HepG2 (cell line): ENCODE data around the gene APOBEC3C. TPM values are rescaled to one million over a fixed set of nuclear protein-coding genes. Genes with fewer than 3 reads are reported as not detected.

Experiments
- ELF1 ChIP-seq: sonication (generic); formaldehyde crosslinking; IDR thresholded peaks from 2 replicates; pipeline ENCODE4 v1.4.0; 2020; ENCODE audit warnings: missing genetic modification reagents
- HDAC1 ChIP-seq: sonication (generic); formaldehyde crosslinking; IDR thresholded peaks from 2 replicates; pipeline ENCODE4 v1.5.1; 2020; ENCODE audit warnings: mild to moderate bottlenecking, missing genetic modification reagents
- JUN ChIP-seq: sonication (generic); formaldehyde crosslinking; IDR thresholded peaks from 2 replicates; pipeline ENCODE4 v1.4.0; 2020; ENCODE audit warnings: mild to moderate bottlenecking, missing genetic modification reagents
- JUND ChIP-seq: sonication (generic); formaldehyde crosslinking; IDR thresholded peaks from 2 replicates; pipeline ENCODE4 v1.8.0; 2022; ENCODE audit warnings: mild to moderate bottlenecking, missing genetic modification reagents
- KDM5B ChIP-seq: sonication (generic); formaldehyde crosslinking; IDR thresholded peaks from 2 replicates; pipeline ENCODE4 v1.4.0; 2020; ENCODE audit warnings: missing genetic modification reagents, mild to moderate bottlenecking, borderline replicate concordance
- NBN ChIP-seq: fragments of 450-650 bp; conservative IDR thresholded peaks from 2 replicates; pipeline ENCODE4 v1.6.1; 2017
- RXRB ChIP-seq: IDR thresholded peaks from 2 replicates; pipeline ENCODE4 v1.6.1; 2016; ENCODE audit warnings: borderline replicate concordance, missing genetic modification reagents, missing compliant biosample characterization
- SIN3B ChIP-seq: fragments of 150-350 bp; IDR thresholded peaks from 2 replicates; pipeline ENCODE4 v1.6.1; 2014; ENCODE audit warnings: low read length
- ZFX ChIP-seq: sonication (generic); formaldehyde crosslinking; IDR thresholded peaks from 2 replicates; pipeline ENCODE4 v1.4.0; 2020; ENCODE audit warnings: mild to moderate bottlenecking, low read depth, missing genetic modification reagents, moderate library complexity
- ZMYM3 ChIP-seq: sonication (generic); formaldehyde crosslinking; IDR thresholded peaks from 2 replicates; pipeline ENCODE4 v1.5.1; 2020; ENCODE audit warnings: mild to moderate bottlenecking, missing genetic modification reagents
- ZNF343 ChIP-seq: sonication (generic); formaldehyde crosslinking; IDR thresholded peaks from 2 replicates; pipeline ENCODE4 v1.4.0; 2020; ENCODE audit warnings: mild to moderate bottlenecking, missing genetic modification reagents
- ZNF543 ChIP-seq: sonication (generic); formaldehyde crosslinking; IDR thresholded peaks from 2 replicates; pipeline ENCODE4 v1.4.0; 2020; ENCODE audit warnings: mild to moderate bottlenecking, missing genetic modification reagents
- ZNF724P ChIP-seq: sonication (generic); formaldehyde crosslinking; IDR thresholded peaks from 2 replicates; pipeline ENCODE4 v1.8.0; 2022; ENCODE audit warnings: missing genetic modification reagents, borderline replicate concordance
- polyA plus RNA-seq, 8 experiments: library from polyadenylated mRNA; depleted of rRNA in 3 of 8; stranded (reverse) in 7 of 8; unstranded in 1 of 8; fragments of >200 nt; fragmentation: Illumina TruSeq in 4 of 8; extraction: Trizol in 4 of 8; gene quantifications; 2 replicates each; pipeline versions ENCODE4 v1.2.1 to v1.2.3, GENCODE V29; 2011 to 2016; ENCODE audit warnings: low read depth in 4 of 8, missing spikeins in 1 of 8, mixed read lengths in 1 of 8; ENCODE audit not compliant: insufficient read depth in 1 of 8
- total RNA-seq, 5 experiments: library from RNA; depleted of rRNA; stranded (reverse); fragments of >200 nt; fragmentation: Illumina TruSeq; extraction: Trizol; gene quantifications; 2 replicates each; pipeline ENCODE4 v1.2.3, GENCODE V29; 2016; ENCODE audit warnings: low read depth in 1 of 5
- TF ChIP-seq, protein P1 (sequence below): sonication (generic); formaldehyde crosslinking; IDR thresholded peaks from 2 replicates; pipeline ENCODE4 v1.4.0; 2020; ENCODE audit warnings: missing genetic modification reagents
- TF ChIP-seq, protein P2 (sequence below): IDR thresholded peaks from 2 replicates; pipeline ENCODE4 v1.6.1; 2016; ENCODE audit warnings: missing compliant biosample characterization, missing genetic modification reagents, borderline replicate concordance
- TF ChIP-seq, protein P3 (sequence below): sonication (generic); formaldehyde crosslinking; IDR thresholded peaks from 2 replicates; pipeline ENCODE4 v1.4.0; 2020; ENCODE audit warnings: missing genetic modification reagents
- TF ChIP-seq, protein P4 (sequence below): IDR thresholded peaks from 2 replicates; pipeline ENCODE4 v1.6.1; 2016; ENCODE audit warnings: mild to moderate bottlenecking

Gene APOBEC3C
- total and polyA plus RNA-seq, 2 of the 13 experiments (the other 11 are each of a cell fraction or from before 2014, with no cell fraction given), result 8.9 to 27.6 TPM

DNA sequence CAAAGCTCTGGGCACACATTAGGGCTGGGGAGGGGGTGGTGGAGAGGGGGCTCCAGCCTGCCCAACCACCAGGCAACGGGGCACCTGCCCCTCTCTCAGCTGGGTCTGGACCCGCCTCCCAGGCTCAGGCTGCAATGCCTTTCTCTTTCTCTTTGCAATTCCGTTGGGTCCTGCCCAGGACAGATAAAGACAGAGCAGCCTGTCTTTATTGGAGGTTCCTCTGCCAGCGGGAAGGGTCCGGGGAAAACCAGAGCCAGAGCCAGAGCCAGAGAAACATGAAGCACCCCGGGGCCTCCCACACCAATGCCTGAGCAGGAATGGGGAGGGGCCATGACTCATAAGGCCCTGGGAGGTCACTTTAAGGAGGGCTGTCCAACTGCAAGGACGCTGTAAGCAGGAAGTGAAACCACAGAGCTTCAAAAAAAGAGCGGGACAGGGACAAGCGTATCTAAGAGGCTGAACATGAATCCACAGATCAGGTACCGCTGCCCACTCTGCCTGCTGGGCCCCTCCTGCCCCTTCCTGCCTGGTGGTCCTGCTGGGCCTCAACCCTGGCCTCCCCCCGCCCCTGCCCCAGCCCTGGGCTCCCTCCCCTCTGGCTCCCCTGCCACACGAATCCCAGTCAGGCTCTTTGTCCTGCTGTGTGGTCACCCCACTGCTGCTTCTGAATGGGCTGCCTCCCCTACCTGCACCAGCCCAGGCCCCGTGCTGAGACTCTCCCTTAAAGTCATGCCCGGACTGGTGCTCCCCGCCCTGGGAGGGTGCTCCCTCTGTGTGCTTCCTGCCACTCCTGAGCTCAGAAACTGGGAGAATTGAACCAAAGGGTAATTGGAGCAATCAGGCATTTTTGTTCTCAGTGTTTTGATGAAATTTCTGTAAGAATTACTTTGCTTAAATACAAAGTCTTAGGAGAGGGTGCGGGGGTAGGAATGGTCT is 31.8 kb upstream of the APOBEC3C start, which contains the start of gene APOBEC3B (continued):
- TF ChIP-seq, protein P1, sequence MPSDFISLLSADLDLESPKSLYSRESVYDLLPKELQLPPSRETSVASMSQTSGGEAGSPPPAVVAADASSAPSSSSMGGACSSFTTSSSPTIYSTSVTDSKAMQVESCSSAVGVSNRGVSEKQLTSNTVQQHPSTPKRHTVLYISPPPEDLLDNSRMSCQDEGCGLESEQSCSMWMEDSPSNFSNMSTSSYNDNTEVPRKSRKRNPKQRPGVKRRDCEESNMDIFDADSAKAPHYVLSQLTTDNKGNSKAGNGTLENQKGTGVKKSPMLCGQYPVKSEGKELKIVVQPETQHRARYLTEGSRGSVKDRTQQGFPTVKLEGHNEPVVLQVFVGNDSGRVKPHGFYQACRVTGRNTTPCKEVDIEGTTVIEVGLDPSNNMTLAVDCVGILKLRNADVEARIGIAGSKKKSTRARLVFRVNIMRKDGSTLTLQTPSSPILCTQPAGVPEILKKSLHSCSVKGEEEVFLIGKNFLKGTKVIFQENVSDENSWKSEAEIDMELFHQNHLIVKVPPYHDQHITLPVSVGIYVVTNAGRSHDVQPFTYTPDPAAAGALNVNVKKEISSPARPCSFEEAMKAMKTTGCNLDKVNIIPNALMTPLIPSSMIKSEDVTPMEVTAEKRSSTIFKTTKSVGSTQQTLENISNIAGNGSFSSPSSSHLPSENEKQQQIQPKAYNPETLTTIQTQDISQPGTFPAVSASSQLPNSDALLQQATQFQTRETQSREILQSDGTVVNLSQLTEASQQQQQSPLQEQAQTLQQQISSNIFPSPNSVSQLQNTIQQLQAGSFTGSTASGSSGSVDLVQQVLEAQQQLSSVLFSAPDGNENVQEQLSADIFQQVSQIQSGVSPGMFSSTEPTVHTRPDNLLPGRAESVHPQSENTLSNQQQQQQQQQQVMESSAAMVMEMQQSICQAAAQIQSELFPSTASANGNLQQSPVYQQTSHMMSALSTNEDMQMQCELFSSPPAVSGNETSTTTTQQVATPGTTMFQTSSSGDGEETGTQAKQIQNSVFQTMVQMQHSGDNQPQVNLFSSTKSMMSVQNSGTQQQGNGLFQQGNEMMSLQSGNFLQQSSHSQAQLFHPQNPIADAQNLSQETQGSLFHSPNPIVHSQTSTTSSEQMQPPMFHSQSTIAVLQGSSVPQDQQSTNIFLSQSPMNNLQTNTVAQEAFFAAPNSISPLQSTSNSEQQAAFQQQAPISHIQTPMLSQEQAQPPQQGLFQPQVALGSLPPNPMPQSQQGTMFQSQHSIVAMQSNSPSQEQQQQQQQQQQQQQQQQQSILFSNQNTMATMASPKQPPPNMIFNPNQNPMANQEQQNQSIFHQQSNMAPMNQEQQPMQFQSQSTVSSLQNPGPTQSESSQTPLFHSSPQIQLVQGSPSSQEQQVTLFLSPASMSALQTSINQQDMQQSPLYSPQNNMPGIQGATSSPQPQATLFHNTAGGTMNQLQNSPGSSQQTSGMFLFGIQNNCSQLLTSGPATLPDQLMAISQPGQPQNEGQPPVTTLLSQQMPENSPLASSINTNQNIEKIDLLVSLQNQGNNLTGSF (CRISPR knock-in tag), result no peak
- TF ChIP-seq RXRB, result 0 out of 2 replicates have a peak, but pooled peaks have one; percentile 10
- peak; percentile 81 for TF ChIP-seq SIN3B
- 0 out of 2 replicates have a peak, but pooled peaks have one; percentile 30 for TF ChIP-seq ZNF724P (CRISPR knock-in tag)
- no peak for TF ChIP-seq NBN
- TF ChIP-seq, protein P2, sequence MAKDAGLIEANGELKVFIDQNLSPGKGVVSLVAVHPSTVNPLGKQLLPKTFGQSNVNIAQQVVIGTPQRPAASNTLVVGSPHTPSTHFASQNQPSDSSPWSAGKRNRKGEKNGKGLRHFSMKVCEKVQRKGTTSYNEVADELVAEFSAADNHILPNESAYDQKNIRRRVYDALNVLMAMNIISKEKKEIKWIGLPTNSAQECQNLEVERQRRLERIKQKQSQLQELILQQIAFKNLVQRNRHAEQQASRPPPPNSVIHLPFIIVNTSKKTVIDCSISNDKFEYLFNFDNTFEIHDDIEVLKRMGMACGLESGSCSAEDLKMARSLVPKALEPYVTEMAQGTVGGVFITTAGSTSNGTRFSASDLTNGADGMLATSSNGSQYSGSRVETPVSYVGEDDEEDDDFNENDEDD (CRISPR knock-in tag), result peak; percentile 91; the same call in 1 of the 2 replicates
- 0 out of 2 replicates have a peak, but pooled peaks have one; percentile 35 for TF ChIP-seq ZNF343 (CRISPR knock-in tag)
- TF ChIP-seq, protein P3, sequence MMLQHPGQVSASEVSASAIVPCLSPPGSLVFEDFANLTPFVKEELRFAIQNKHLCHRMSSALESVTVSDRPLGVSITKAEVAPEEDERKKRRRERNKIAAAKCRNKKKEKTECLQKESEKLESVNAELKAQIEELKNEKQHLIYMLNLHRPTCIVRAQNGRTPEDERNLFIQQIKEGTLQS, result peak; percentile 61; the same call in 1 of the 2 replicates
- TF ChIP-seq HDAC1 (CRISPR knock-in tag), result peak; percentile 50; the same call in 1 of the 2 replicates
- TF ChIP-seq ZNF543 (CRISPR knock-in tag), result 0 out of 2 replicates have a peak, but pooled peaks have one; percentile 46
- TF ChIP-seq ELF1 (CRISPR knock-in tag), result peak; percentile 73
- TF ChIP-seq ZMYM3 (CRISPR knock-in tag), result peak; percentile 67; the same call in 1 of the 2 replicates
- peak; percentile 43; the same call in 1 of the 2 replicates for TF ChIP-seq ZFX (CRISPR knock-in tag)
- TF ChIP-seq KDM5B, result peak; percentile 70; the same call in 1 of the 2 replicates
- peak; percentile 77; the same call in 1 of the 2 replicates for TF ChIP-seq JUND (CRISPR knock-in tag)
- TF ChIP-seq, protein P4, sequence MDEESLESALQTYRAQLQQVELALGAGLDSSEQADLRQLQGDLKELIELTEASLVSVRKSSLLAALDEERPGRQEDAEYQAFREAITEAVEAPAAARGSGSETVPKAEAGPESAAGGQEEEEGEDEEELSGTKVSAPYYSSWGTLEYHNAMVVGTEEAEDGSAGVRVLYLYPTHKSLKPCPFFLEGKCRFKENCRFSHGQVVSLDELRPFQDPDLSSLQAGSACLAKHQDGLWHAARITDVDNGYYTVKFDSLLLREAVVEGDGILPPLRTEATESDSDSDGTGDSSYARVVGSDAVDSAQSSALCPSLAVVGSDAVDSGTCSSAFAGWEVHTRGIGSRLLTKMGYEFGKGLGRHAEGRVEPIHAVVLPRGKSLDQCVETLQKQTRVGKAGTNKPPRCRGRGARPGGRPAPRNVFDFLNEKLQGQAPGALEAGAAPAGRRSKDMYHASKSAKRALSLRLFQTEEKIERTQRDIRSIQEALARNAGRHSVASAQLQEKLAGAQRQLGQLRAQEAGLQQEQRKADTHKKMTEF, result 0 out of 2 replicates have a peak, but pooled peaks have one; percentile 21
- 0 out of 2 replicates have a peak, but pooled peaks have one; percentile 17 for TF ChIP-seq JUN (CRISPR knock-in tag)
